ENCODE data around the gene PLXNA1. TPM values are rescaled to one million over a fixed set of nuclear protein-coding genes. Genes with fewer than 3 reads are reported as not detected.
A peak's percentile ranks its signal among the peaks of the same experiment; 100 is the strongest.

PLXNA1 gene
- total RNA-seq, 1 donor from 2014 or later = 98.2 TPM

DNA sequence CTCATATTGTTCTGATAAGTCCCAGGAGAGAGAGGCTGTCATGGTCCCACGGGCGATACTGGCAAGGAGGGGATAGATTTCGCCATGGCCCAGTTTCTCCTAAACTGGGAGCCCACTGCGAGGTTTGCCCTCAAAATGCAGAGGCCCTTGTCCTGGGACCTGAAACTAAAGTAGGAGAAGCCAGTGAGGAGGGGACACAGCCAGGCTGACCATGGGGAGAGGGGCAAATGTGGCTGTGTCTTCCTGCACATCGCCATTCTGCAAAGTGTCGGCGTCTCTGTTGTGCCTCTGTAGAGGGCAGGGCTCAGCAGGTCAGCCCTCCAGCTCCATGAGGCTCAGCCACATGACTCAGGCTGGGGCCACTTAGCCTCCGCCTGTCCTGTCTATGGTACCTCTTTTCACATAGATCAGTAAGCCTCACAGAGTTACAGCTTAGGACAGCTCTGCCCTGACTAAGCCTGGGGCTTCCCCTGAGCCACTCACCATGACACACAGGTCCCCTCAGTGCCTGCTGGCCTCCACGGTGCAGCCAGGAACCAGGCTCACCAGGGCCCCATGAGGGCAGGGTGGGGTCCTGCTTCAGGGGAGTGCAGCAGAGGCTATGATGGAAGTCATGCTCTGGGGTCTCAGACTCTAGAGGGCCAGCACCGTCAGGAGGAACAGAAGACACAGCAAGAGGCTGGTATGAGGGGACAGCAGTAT lies 28.6 kb upstream of the PLXNA1 start:
- Mint-ChIP-seq H3K4me1 (ENCODE audit: low read depth) (no peaks in the 10 kb centered on the region), H3K27ac (ENCODE audit: unreplicated experiment) (no peak overlapping the region), H3K9me3 (ENCODE audit: low read depth) (no peaks in the 10 kb centered on the region), H3K27me3 (ENCODE audit: low read depth) (no peaks in the 10 kb centered on the region), H3K4me3 (ENCODE audit: unreplicated experiment) (no peak overlapping the region), H3K36me3 (ENCODE audit: low read depth) (no peaks in the 10 kb centered on the region)
- TF ChIP-seq, protein P1, sequence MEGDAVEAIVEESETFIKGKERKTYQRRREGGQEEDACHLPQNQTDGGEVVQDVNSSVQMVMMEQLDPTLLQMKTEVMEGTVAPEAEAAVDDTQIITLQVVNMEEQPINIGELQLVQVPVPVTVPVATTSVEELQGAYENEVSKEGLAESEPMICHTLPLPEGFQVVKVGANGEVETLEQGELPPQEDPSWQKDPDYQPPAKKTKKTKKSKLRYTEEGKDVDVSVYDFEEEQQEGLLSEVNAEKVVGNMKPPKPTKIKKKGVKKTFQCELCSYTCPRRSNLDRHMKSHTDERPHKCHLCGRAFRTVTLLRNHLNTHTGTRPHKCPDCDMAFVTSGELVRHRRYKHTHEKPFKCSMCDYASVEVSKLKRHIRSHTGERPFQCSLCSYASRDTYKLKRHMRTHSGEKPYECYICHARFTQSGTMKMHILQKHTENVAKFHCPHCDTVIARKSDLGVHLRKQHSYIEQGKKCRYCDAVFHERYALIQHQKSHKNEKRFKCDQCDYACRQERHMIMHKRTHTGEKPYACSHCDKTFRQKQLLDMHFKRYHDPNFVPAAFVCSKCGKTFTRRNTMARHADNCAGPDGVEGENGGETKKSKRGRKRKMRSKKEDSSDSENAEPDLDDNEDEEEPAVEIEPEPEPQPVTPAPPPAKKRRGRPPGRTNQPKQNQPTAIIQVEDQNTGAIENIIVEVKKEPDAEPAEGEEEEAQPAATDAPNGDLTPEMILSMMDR (IDR thresholded peaks at IDR 0.05) = no peak
- peak; percentile 64 for DNase-seq (ENCODE audit: low spot score)

- peaks cover 7% of the 10 kb centered on the region for H3K4me1 Mint-ChIP-seq (ENCODE audit: low read depth)
- TF ChIP-seq, protein P1 (IDR thresholded peaks at IDR 0.05) = no peak
- peak; percentile 80 for DNase-seq (ENCODE audit: low spot score)
- no peaks in the 10 kb centered on the region for H3K36me3 Mint-ChIP-seq (ENCODE audit: low read depth)
- H3K4me3 Mint-ChIP-seq (ENCODE audit: unreplicated experiment) = no peak overlapping the region
- no peaks in the 10 kb centered on the region for H3K9me3 Mint-ChIP-seq (ENCODE audit: low read depth)
- no peak overlapping the region for H3K27ac Mint-ChIP-seq (ENCODE audit: unreplicated experiment)
- no peaks in the 10 kb centered on the region for H3K27me3 Mint-ChIP-seq (ENCODE audit: low read depth)
These were observed 27.7 kb upstream of the PLXNA1 start for GRCh38 chr3:126955004-126955790.

DNA sequence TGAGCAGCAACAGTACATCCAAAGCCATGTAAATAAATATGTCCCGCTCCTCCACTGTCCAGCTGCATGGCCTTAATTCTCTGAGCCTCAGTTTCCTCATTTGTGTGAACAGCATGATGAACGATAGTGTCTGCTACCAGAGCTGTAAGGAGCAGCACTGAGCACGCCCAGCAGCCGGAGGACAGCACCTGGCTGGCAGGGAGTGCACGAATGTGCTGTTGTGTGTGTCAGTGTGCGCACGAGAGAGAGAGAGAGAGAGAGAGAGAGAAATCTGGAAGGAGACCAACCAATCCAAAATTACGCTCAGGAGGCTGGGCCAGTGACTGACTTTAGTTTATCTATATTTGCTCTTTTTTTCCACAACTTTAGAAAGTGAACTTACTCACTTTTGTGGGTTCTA lies 26.6 kb upstream of the PLXNA1 start:
- H3K4me3 Mint-ChIP-seq (ENCODE audit: unreplicated experiment) = no peak overlapping the region
- TF ChIP-seq, protein P1 (IDR thresholded peaks at IDR 0.05) = no peak
- H3K27ac Mint-ChIP-seq (ENCODE audit: unreplicated experiment) = no peak overlapping the region
- H3K4me1 Mint-ChIP-seq (ENCODE audit: low read depth) = peaks cover 18% of the 10 kb centered on the region
- H3K9me3 Mint-ChIP-seq (ENCODE audit: low read depth) = no peaks in the 10 kb centered on the region
- H3K27me3 Mint-ChIP-seq (ENCODE audit: low read depth) = no peaks in the 10 kb centered on the region
- peak; percentile 39 for DNase-seq (ENCODE audit: low spot score)
- peaks cover 1% of the 10 kb centered on the region for H3K36me3 Mint-ChIP-seq (ENCODE audit: low read depth)

- TF ChIP-seq, protein P1 (IDR thresholded peaks at IDR 0.05) = no peak
- Mint-ChIP-seq H3K27me3 (ENCODE audit: low read depth) (no peaks in the 10 kb centered on the region), H3K9me3 (ENCODE audit: low read depth) (no peaks in the 10 kb centered on the region), H3K4me1 (ENCODE audit: low read depth) (peaks cover 18% of the 10 kb centered on the region), H3K27ac (ENCODE audit: unreplicated experiment) (no peak overlapping the region), H3K4me3 (ENCODE audit: unreplicated experiment) (no peak overlapping the region), H3K36me3 (ENCODE audit: low read depth) (peaks cover 1% of the 10 kb centered on the region)
- DNase-seq (ENCODE audit: low spot score) = peak; percentile 84
These were observed 25.9 kb upstream of the PLXNA1 start for GRCh38 chr3:126956866-126957650.
